ENCODE data around the gene OSBPL3. TPM values are rescaled to one million over a fixed set of nuclear protein-coding genes. Genes with fewer than 3 reads are reported as not detected.

The OSBPL3 gene
- total and polyA plus RNA-seq, 2 donors (not counting 3 experiments of a cell fraction or from before 2014, with no cell fraction given) = 7.5 to 27.1 TPM

DNA sequence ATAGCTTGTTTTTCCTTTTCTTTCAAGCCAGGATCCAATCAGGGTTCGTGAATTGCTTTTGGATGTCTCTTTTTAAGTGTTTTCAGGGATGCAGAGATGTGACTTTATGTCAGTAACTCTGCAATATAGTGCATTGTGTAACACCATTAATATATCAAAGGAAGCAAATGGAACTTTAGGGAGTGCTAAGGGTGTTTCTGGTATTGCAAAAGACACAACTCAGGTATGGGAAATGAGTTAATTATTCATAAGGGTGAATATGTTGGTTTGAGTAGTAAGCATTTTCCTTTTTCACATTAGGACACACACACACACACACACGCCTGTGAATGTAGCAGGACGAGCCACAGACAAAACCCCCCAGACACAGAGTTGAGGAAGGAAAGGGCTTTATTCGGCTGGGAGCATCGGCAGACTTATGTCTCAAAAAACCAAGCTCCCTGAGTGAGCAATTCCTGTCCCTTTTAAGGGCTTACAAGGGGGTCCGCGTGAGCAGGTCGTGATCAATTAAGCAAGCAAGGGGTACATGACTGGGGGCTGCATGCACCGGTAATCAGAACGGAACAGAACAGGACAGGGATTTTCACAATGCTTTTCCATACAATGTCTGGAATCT lies 190.9 kb downstream of the OSBPL3 start:
- Histone ChIP-seq H3K9me1 (replicated peaks; ENCODE audit: control insufficient read depth, extremely low read depth, insufficient read depth, low read length) (no peaks in the 10 kb centered on the region), H3K4me1 (ENCODE audit: control insufficient read depth, extremely low read depth, insufficient read depth, low read length) (peaks cover 7% of the 10 kb centered on the region), H3K79me2 (ENCODE audit: control insufficient read depth, insufficient read depth, low read length) (no peaks in the 10 kb centered on the region), H3K4me2 (ENCODE audit: insufficient read depth, low read length) (no peak overlapping the region), H2AFZ (ENCODE audit: low read depth, low read length) (no peak overlapping the region), H3K36me3 (ENCODE audit: control insufficient read depth in 2 of 2, extremely low read depth in 1 of 2, insufficient read depth in 2 of 2, low read length in 2 of 2) (no peaks in the 10 kb centered on the region), H3K4me3 (replicated peaks in 1 of 3; ENCODE audit: insufficient read depth in 1 of 3, low read depth in 1 of 3, low read length in 3 of 3) (no peak overlapping the region), H3K9me3 (replicated peaks; ENCODE audit: control insufficient read depth, insufficient read depth, low read length) (no peaks in the 10 kb centered on the region), H3K27me3 (ENCODE audit: control insufficient read depth in 2 of 2, insufficient read depth in 2 of 2, low read length in 2 of 2) (no peaks in the 10 kb centered on the region), H4K20me1 (replicated peaks; ENCODE audit: control insufficient read depth, extremely low read depth, insufficient read depth, low read length) (no peaks in the 10 kb centered on the region), H3K27ac (ENCODE audit: insufficient read depth, low read depth, low read length) (no peak overlapping the region), H3K9ac (replicated peaks; ENCODE audit: extremely low read depth, insufficient read depth, low read length) (no peak overlapping the region)
- FAIRE-seq = no peak
- DNase-seq (ENCODE audit: low read depth, low spot score) = no peak
- POLR2A ChIA-PET = no interaction called here
- intact Hi-C loops (cut with micrococcal nuclease) = no loop called here
- CTCF ChIA-PET = interaction anchor here (0.7 to 1.3 kb wide), 5 partner anchors 12 to 281 kb away, joined by 3 to 5 read pairs (median 3); no protein-coding TSS in a partner anchor
- no peak for TF ChIP-seq JUN (IDR thresholded peaks at IDR 0.05; ENCODE audit: borderline replicate concordance, insufficient read depth, insufficient read length, low read depth)
- TF ChIP-seq EZH2 (IDR thresholded peaks at IDR 0.05; ENCODE audit: borderline replicate concordance, low read depth, low read length, severe bottlenecking) = no peak
- no peak for TF ChIP-seq MYC (IDR thresholded peaks at IDR 0.05; ENCODE audit: low read depth, low read length)
- TF ChIP-seq POLR2AphosphoS5 (IDR thresholded peaks at IDR 0.05; ENCODE audit: insufficient read depth, low read depth, low read length) = no peak
- no TSS peak for BruUV-seq (replicated peaks)
- dilution Hi-C loops (cut with MboI; ENCODE audit: extremely low pct_ligation_motif_present, low sequenced_read_pairs) = no loop called here

DNA sequence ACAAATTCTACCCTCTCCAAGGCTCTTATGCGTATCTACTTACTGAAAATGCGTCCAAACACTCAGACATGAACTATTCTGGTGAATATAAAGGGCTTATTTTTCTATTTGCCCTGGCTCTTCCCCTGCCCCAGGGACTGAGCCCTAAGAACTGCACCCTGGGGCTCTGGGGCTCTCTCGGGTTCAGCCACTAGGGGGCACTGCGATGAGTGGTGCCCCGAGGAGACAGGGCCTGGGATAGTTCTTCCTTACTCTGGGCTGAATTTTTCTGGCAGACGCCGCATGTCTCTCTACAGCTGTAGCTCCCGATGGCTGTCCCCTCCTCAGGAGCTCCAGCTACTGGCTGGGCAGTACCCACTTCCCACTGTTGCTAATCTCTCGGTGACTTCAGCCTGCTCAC lies 191.9 kb downstream of the OSBPL3 start:
- Histone ChIP-seq H3K9me1 (replicated peaks; ENCODE audit: control insufficient read depth, extremely low read depth, insufficient read depth, low read length) (no peaks in the 10 kb centered on the region), H3K79me2 (ENCODE audit: control insufficient read depth, insufficient read depth, low read length) (no peaks in the 10 kb centered on the region), H3K27ac (ENCODE audit: insufficient read depth, low read depth, low read length) (no peak overlapping the region), H4K20me1 (replicated peaks; ENCODE audit: control insufficient read depth, extremely low read depth, insufficient read depth, low read length) (no peaks in the 10 kb centered on the region), H3K9me3 (replicated peaks; ENCODE audit: control insufficient read depth, insufficient read depth, low read length) (no peaks in the 10 kb centered on the region), H2AFZ (ENCODE audit: low read depth, low read length) (no peak overlapping the region), H3K9ac (replicated peaks; ENCODE audit: extremely low read depth, insufficient read depth, low read length) (no peak overlapping the region), H3K4me2 (ENCODE audit: insufficient read depth, low read length) (no peak overlapping the region), H3K4me1 (ENCODE audit: control insufficient read depth, extremely low read depth, insufficient read depth, low read length) (peaks cover 7% of the 10 kb centered on the region), H3K4me3 (replicated peaks in 1 of 3; ENCODE audit: insufficient read depth in 1 of 3, low read depth in 1 of 3, low read length in 3 of 3) (no peak overlapping the region), H3K27me3 (ENCODE audit: control insufficient read depth in 2 of 2, insufficient read depth in 2 of 2, low read length in 2 of 2) (no peaks in the 10 kb centered on the region), H3K36me3 (ENCODE audit: control insufficient read depth in 2 of 2, extremely low read depth in 1 of 2, insufficient read depth in 2 of 2, low read length in 2 of 2) (no peaks in the 10 kb centered on the region)
- POLR2A ChIA-PET = no interaction called here
- dilution Hi-C loops (cut with MboI; ENCODE audit: extremely low pct_ligation_motif_present, low sequenced_read_pairs) (no loop called here), intact Hi-C loops (cut with micrococcal nuclease) (no loop called here)
- DNase-seq (ENCODE audit: low read depth, low spot score) (no peak), FAIRE-seq (no peak)
- CTCF ChIA-PET = interaction anchor here (0.7 to 1.2 kb wide), 4 partner anchors 11 to 282 kb away, joined by 3 to 5 read pairs (median 4); no protein-coding TSS in a partner anchor
- no peak for TF ChIP-seq POLR2AphosphoS5 (IDR thresholded peaks at IDR 0.05; ENCODE audit: insufficient read depth, low read depth, low read length)
- TF ChIP-seq MYC (IDR thresholded peaks at IDR 0.05; ENCODE audit: low read depth, low read length) = no peak
- TF ChIP-seq, protein P1, sequence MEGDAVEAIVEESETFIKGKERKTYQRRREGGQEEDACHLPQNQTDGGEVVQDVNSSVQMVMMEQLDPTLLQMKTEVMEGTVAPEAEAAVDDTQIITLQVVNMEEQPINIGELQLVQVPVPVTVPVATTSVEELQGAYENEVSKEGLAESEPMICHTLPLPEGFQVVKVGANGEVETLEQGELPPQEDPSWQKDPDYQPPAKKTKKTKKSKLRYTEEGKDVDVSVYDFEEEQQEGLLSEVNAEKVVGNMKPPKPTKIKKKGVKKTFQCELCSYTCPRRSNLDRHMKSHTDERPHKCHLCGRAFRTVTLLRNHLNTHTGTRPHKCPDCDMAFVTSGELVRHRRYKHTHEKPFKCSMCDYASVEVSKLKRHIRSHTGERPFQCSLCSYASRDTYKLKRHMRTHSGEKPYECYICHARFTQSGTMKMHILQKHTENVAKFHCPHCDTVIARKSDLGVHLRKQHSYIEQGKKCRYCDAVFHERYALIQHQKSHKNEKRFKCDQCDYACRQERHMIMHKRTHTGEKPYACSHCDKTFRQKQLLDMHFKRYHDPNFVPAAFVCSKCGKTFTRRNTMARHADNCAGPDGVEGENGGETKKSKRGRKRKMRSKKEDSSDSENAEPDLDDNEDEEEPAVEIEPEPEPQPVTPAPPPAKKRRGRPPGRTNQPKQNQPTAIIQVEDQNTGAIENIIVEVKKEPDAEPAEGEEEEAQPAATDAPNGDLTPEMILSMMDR (IDR thresholded peaks at IDR 0.05; ENCODE audit: extremely low read depth in 1 of 2, insufficient read depth in 1 of 2, low read depth in 1 of 2, low read length in 2 of 2) = peak; percentile 29 to 33
- BruUV-seq (replicated peaks) = no TSS peak

Data from endothelial cell of umbilical vein (primary cell).